Measurements from ENCODE around the gene COL17A1. TPM values are rescaled to one million over a fixed set of nuclear protein-coding genes. Genes with fewer than 3 reads are reported as not detected.

Gene COL17A1
- total RNA-seq, 1 experiment from 2014 or later = 0.26 TPM

- Histone ChIP-seq H3K27ac (ENCODE audit: low read length) (no peak overlapping the region), H3K9me3 (ENCODE audit: control insufficient read depth, insufficient read depth, low read depth, low read length) (no peaks in the 10 kb centered on the region), H3K4me1 (ENCODE audit: control insufficient read depth, insufficient read depth, low read length) (peaks cover 23% of the 10 kb centered on the region), H3K36me3 (ENCODE audit: control insufficient read depth, insufficient read depth, low read length) (0 out of 2 replicates have a peak, but pooled peaks cover 3% of the 10 kb centered on the region), H3K27me3 (ENCODE audit: control insufficient read depth, insufficient read depth, low read length) (no peaks in the 10 kb centered on the region), H3K4me3 (ENCODE audit: low read depth in 2 of 2, low read length in 2 of 2) (no peak overlapping the region)
- DNase-seq (ENCODE audit: low read depth, low spot score) = no peak
- in situ Hi-C loops (cut with HindIII; ENCODE audit: low pct_unique_long_range_greater_than_20kb, low sequenced_read_pairs) = no loop called here
- ChIA-PET POLR2A (no interaction called here), CTCF (no interaction called here)
- no peak for TF ChIP-seq SIN3A (IDR thresholded peaks at IDR 0.05; ENCODE audit: borderline replicate concordance, insufficient read depth, low read depth, low read length)
- TF ChIP-seq, protein P1, sequence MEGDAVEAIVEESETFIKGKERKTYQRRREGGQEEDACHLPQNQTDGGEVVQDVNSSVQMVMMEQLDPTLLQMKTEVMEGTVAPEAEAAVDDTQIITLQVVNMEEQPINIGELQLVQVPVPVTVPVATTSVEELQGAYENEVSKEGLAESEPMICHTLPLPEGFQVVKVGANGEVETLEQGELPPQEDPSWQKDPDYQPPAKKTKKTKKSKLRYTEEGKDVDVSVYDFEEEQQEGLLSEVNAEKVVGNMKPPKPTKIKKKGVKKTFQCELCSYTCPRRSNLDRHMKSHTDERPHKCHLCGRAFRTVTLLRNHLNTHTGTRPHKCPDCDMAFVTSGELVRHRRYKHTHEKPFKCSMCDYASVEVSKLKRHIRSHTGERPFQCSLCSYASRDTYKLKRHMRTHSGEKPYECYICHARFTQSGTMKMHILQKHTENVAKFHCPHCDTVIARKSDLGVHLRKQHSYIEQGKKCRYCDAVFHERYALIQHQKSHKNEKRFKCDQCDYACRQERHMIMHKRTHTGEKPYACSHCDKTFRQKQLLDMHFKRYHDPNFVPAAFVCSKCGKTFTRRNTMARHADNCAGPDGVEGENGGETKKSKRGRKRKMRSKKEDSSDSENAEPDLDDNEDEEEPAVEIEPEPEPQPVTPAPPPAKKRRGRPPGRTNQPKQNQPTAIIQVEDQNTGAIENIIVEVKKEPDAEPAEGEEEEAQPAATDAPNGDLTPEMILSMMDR (IDR thresholded peaks at IDR 0.05) = no peak
- TF ChIP-seq TCF7L2 (IDR thresholded peaks at IDR 0.05; ENCODE audit: low read depth, low read length) = no peak
- no peak for TF ChIP-seq POLR2AphosphoS5 (IDR thresholded peaks at IDR 0.05; ENCODE audit: low read depth, low read length)
- TF ChIP-seq, protein P2, sequence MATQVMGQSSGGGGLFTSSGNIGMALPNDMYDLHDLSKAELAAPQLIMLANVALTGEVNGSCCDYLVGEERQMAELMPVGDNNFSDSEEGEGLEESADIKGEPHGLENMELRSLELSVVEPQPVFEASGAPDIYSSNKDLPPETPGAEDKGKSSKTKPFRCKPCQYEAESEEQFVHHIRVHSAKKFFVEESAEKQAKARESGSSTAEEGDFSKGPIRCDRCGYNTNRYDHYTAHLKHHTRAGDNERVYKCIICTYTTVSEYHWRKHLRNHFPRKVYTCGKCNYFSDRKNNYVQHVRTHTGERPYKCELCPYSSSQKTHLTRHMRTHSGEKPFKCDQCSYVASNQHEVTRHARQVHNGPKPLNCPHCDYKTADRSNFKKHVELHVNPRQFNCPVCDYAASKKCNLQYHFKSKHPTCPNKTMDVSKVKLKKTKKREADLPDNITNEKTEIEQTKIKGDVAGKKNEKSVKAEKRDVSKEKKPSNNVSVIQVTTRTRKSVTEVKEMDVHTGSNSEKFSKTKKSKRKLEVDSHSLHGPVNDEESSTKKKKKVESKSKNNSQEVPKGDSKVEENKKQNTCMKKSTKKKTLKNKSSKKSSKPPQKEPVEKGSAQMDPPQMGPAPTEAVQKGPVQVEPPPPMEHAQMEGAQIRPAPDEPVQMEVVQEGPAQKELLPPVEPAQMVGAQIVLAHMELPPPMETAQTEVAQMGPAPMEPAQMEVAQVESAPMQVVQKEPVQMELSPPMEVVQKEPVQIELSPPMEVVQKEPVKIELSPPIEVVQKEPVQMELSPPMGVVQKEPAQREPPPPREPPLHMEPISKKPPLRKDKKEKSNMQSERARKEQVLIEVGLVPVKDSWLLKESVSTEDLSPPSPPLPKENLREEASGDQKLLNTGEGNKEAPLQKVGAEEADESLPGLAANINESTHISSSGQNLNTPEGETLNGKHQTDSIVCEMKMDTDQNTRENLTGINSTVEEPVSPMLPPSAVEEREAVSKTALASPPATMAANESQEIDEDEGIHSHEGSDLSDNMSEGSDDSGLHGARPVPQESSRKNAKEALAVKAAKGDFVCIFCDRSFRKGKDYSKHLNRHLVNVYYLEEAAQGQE (IDR thresholded peaks at IDR 0.05; ENCODE audit: insufficient read depth in 1 of 2, low read depth in 2 of 2, low read length in 1 of 2) = no peak
- BruUV-seq (replicated peaks) = no TSS peak
- intact Hi-C loops (cut with micrococcal nuclease; ENCODE audit: unreplicated experiment) = no loop called here
- ATAC-seq = peak; percentile 41; the same call in 1 of the 2 replicates
Observed at GRCh38 chr10:103986360-103986759, 99.3 kb downstream of the COL17A1 start.

GRCh38 chr10:103985726-103986125, 100.0 kb downstream of the COL17A1 start:
- Histone ChIP-seq H3K36me3 (ENCODE audit: control insufficient read depth, insufficient read depth, low read length) (no peaks in the 10 kb centered on the region), H3K27me3 (ENCODE audit: control insufficient read depth, insufficient read depth, low read length) (no peaks in the 10 kb centered on the region), H3K9me3 (ENCODE audit: control insufficient read depth, insufficient read depth, low read depth, low read length) (no peaks in the 10 kb centered on the region), H3K4me3 (ENCODE audit: low read depth in 2 of 2, low read length in 2 of 2) (no peak overlapping the region), H3K4me1 (ENCODE audit: control insufficient read depth, insufficient read depth, low read length) (peaks cover 23% of the 10 kb centered on the region), H3K27ac (ENCODE audit: low read length) (no peak overlapping the region)
- in situ Hi-C loops (cut with HindIII; ENCODE audit: low pct_unique_long_range_greater_than_20kb, low sequenced_read_pairs) = no loop called here
- no TSS peak for BruUV-seq (replicated peaks)
- TF ChIP-seq TCF7L2 (IDR thresholded peaks at IDR 0.05; ENCODE audit: low read depth, low read length) = no peak
- TF ChIP-seq, protein P2 (IDR thresholded peaks at IDR 0.05; ENCODE audit: insufficient read depth in 1 of 2, low read depth in 2 of 2, low read length in 1 of 2) = no peak
- POLR2A ChIA-PET = no interaction called here
- no peak for ATAC-seq
- intact Hi-C loops (cut with micrococcal nuclease; ENCODE audit: unreplicated experiment) = no loop called here
- DNase-seq (ENCODE audit: low read depth, low spot score) = no peak
- CTCF ChIA-PET = no interaction called here

Measured in Panc1 (cell line).